GM23338 (cell line): ENCODE measurements around the gene PRKAB2. TPM values are rescaled to one million over a fixed set of nuclear protein-coding genes. Genes with fewer than 3 reads are reported as not detected.

ENCODE experiments used
- ATAC-seq: fragments of 200-7000 bp; cut with Tn5 transposase; 3 replicates; pipeline ENCODE4 v1.9.1; 2020
- DNase-seq: peaks from one replicate; pipeline ENCODE4 v3.0.0-alpha.2; 2015; ENCODE audit warnings: low spot score
- H2AFZ ChIP-seq: fragments of 200-600 bp; sonication (generic); 2 replicates; pipeline ENCODE4 v1.8.0; 2016; ENCODE audit warnings: antibody characterized with exemption, mild to moderate bottlenecking, moderate library complexity
- H3F3A ChIP-seq: fragments of 200-600 bp; sonication (generic); replicated peaks from 2 replicates; pipeline ENCODE4 v1.8.0; 2017; ENCODE audit warnings: antibody characterized with exemption, mixed run types, low read depth
- H3K27ac ChIP-seq: fragments of 200-600 bp; sonication (generic); 2 replicates; pipeline ENCODE4 v1.6.1; 2016; ENCODE audit warnings: low read depth
- H3K27me3 ChIP-seq: fragments of 200-600 bp; sonication (generic); 2 replicates; pipeline ENCODE4 v1.8.0; 2016; ENCODE audit warnings: mild to moderate bottlenecking, mixed run types, moderate library complexity; ENCODE audit not compliant: insufficient read depth
- H3K36me3 ChIP-seq: fragments of 200-600 bp; sonication (generic); 2 replicates; pipeline ENCODE4 v1.8.0; 2016; ENCODE audit warnings: mild to moderate bottlenecking; ENCODE audit not compliant: insufficient read depth
- H3K4me1 ChIP-seq: fragments of 200-600 bp; sonication (generic); 2 replicates; pipeline ENCODE4 v1.8.0; 2016; ENCODE audit warnings: mild to moderate bottlenecking, moderate library complexity; ENCODE audit not compliant: insufficient read depth
- H3K4me2 ChIP-seq: fragments of 200-600 bp; sonication (generic); 2 replicates; pipeline ENCODE4 v1.7.1; 2017; ENCODE audit warnings: mixed run types
- H3K4me3 ChIP-seq: fragments of 200-600 bp; sonication (generic); 2 replicates; pipeline ENCODE4 v1.6.1; 2016; ENCODE audit warnings: mixed run types
- H3K79me2 ChIP-seq: fragments of 200-600 bp; sonication (generic); replicated peaks from 2 replicates; pipeline ENCODE4 v1.8.0; 2017; ENCODE audit warnings: mild to moderate bottlenecking; ENCODE audit not compliant: insufficient read depth
- H3K9me2 ChIP-seq: fragments of 200-600 bp; sonication (generic); 2 replicates; pipeline ENCODE4 v1.8.0; 2017; ENCODE audit not compliant: insufficient read depth
- H4K20me1 ChIP-seq: fragments of 200-600 bp; sonication (generic); replicated peaks from 2 replicates; pipeline ENCODE4 v1.8.0; 2017; ENCODE audit warnings: mild to moderate bottlenecking; ENCODE audit not compliant: insufficient read depth
- H3K27ac Mint-ChIP-seq: 2 replicates; pipeline ENCODE4 v1.8.0; 2020; ENCODE audit warnings: inconsistent platforms, mild to moderate bottlenecking, moderate library complexity, mixed read lengths
- H3K27me3 Mint-ChIP-seq: 3 replicates; pipeline ENCODE4 v1.8.0; 2022; ENCODE audit warnings: low read depth, mild to moderate bottlenecking, moderate library complexity, mixed read lengths, inconsistent platforms; ENCODE audit not compliant: insufficient read depth, poor library complexity
- H3K36me3 Mint-ChIP-seq: 3 replicates; pipeline ENCODE4 v1.8.0; 2021; ENCODE audit warnings: low read depth, mild to moderate bottlenecking, inconsistent platforms, moderate library complexity, mixed read lengths
- H3K4me1 Mint-ChIP-seq: 3 replicates; pipeline ENCODE4 v1.8.0; 2020; ENCODE audit warnings: mild to moderate bottlenecking, inconsistent platforms, mixed read lengths
- H3K4me3 Mint-ChIP-seq: 3 replicates; pipeline ENCODE4 v1.8.0; 2021; ENCODE audit warnings: moderate library complexity, mild to moderate bottlenecking, inconsistent platforms, mixed read lengths
- H3K9me3 Mint-ChIP-seq: 3 replicates; pipeline ENCODE4 v1.8.0; 2020; ENCODE audit warnings: moderate library complexity, mild to moderate bottlenecking, inconsistent platforms, mixed read lengths
- CREB1 ChIP-seq: fragments of 250-450 bp; sonication (Bioruptor Pico); IDR thresholded peaks from 2 replicates; pipeline ENCODE4 v1.5.0; 2020; ENCODE audit warnings: low read depth, mild to moderate bottlenecking, moderate library complexity
- CTCF ChIP-seq, 2 experiments: fragments of 200-600 bp in 1 of 2; sonication (generic) in 1 of 2; conservative IDR thresholded peaks; 2 replicates each; pipeline versions ENCODE4 v1.5.1 to v1.6.1; 2016 to 2017; ENCODE audit warnings: antibody characterized with exemption in 2 of 2, low read depth in 2 of 2, mild to moderate bottlenecking in 2 of 2, moderate library complexity in 1 of 2
- ETS1 ChIP-seq: IDR thresholded peaks from 2 replicates; pipeline ENCODE4 v1.6.1; 2016; ENCODE audit warnings: antibody characterized with exemption
- EZH2 ChIP-seq: fragments of 200-600 bp; sonication (generic); IDR thresholded peaks from one replicate; pipeline ENCODE4 v1.8.0; 2017; ENCODE audit warnings: antibody characterized with exemption, mild to moderate bottlenecking, low read depth; ENCODE audit not compliant: unreplicated experiment
- EZH2phosphoT487 ChIP-seq: fragments of 200-600 bp; sonication (generic); IDR thresholded peaks from one replicate; pipeline ENCODE4 v1.8.1; 2018; ENCODE audit warnings: antibody characterized with exemption; ENCODE audit not compliant: unreplicated experiment
- JUNB ChIP-seq: IDR thresholded peaks from one replicate; pipeline ENCODE4 v1.6.1; 2016; ENCODE audit warnings: antibody characterized with exemption; ENCODE audit not compliant: unreplicated experiment
- NANOG ChIP-seq: IDR thresholded peaks from 2 replicates; pipeline ENCODE4 v1.6.1; 2016; ENCODE audit warnings: antibody characterized with exemption, borderline replicate concordance
- POLR2AphosphoS5 ChIP-seq: IDR thresholded peaks from 2 replicates; pipeline ENCODE4 v1.6.1; 2016; ENCODE audit warnings: antibody characterized with exemption, low read depth
- REST ChIP-seq: IDR thresholded peaks from one replicate; pipeline ENCODE4 v1.6.1; 2018; ENCODE audit warnings: antibody characterized with exemption; ENCODE audit not compliant: unreplicated experiment
- STAT1 ChIP-seq: IDR thresholded peaks from one replicate; pipeline ENCODE4 v1.6.1; 2016; ENCODE audit warnings: antibody characterized with exemption; ENCODE audit not compliant: unreplicated experiment
- ZNF114 ChIP-seq: fragments of 250-450 bp; sonication (Bioruptor Pico); IDR thresholded peaks from 2 replicates; pipeline ENCODE4 v1.5.0; 2020; ENCODE audit warnings: mild to moderate bottlenecking, moderate library complexity
- ZNF331 ChIP-seq: fragments of 250-450 bp; sonication (Bioruptor Pico); IDR thresholded peaks from 2 replicates; pipeline ENCODE4 v1.5.0; 2020; ENCODE audit warnings: low read depth, mild to moderate bottlenecking, moderate library complexity
- ZNF462 ChIP-seq: fragments of 250-450 bp; sonication (Bioruptor Pico); IDR thresholded peaks from 2 replicates; pipeline ENCODE4 v1.5.0; 2020; ENCODE audit warnings: mild to moderate bottlenecking, moderate library complexity
- polyA plus RNA-seq: library from polyadenylated mRNA; unstranded; fragments of >200 nt; fragmentation: Nextera tagmentation; extraction: Ambion mirVana; gene quantifications from 2 replicates; pipeline ENCODE4 v1.2.1, GENCODE V29; 2016
- total RNA-seq: library from RNA; depleted of rRNA; stranded (reverse); fragments of >200 nt; shearing (Covaris generic); gene quantifications from 2 replicates; pipeline ENCODE4 v1.2.3, GENCODE V29; 2014

PRKAB2 gene
- total and polyA plus RNA-seq, 2 experiments from 2014 or later: 15.9 to 32.2 TPM

- Histone ChIP-seq H3K27me3 (no peaks in the 10 kb centered on the region), H3K36me3 (no peaks in the 10 kb centered on the region), H3K9me2 (peaks cover 5% of the 10 kb centered on the region; the same call in 1 of the 2 replicates), H2AFZ (no peak overlapping the region), H3K4me1 (no peaks in the 10 kb centered on the region), H4K20me1 (no peaks in the 10 kb centered on the region), H3F3A (no peaks in the 10 kb centered on the region), H3K4me3 (no peak overlapping the region), H3K79me2 (no peaks in the 10 kb centered on the region), H3K4me2 (no peak overlapping the region), H3K27ac (no peak overlapping the region)
- H3K27ac Mint-ChIP-seq: no peak overlapping the region
- no peak for DNase-seq
- TF ChIP-seq NANOG (no peak), EZH2 (no peak), STAT1 (no peak), JUNB (no peak), ZNF331 (CRISPR knock-in tag) (no peak), ETS1 (no peak), CREB1 (CRISPR knock-in tag) (no peak), REST (no peak), ZNF462 (CRISPR knock-in tag) (no peak), POLR2AphosphoS5 (no peak), ZNF114 (CRISPR knock-in tag) (no peak), CTCF (conservative IDR thresholded peaks at IDR 0.05; ENCODE audit: low read depth in 2 of 2) (no peak), EZH2phosphoT487 (no peak)
- no peaks in the 10 kb centered on the region for H3K36me3 Mint-ChIP-seq
- H3K4me1 Mint-ChIP-seq: no peaks in the 10 kb centered on the region
- H3K4me3 Mint-ChIP-seq: no peak overlapping the region
- H3K27me3 Mint-ChIP-seq: no peaks in the 10 kb centered on the region
- ATAC-seq: no peak
- H3K9me3 Mint-ChIP-seq: no peaks in the 10 kb centered on the region
Measured at GRCh38 chr1:147201786-147202185, 29.5 kb upstream of the PRKAB2 start.
